ENCODE results near the gene RSU1. TPM values are rescaled to one million over a fixed set of nuclear protein-coding genes. Genes with fewer than 3 reads are reported as not detected.

The RSU1 gene
- polyA plus RNA-seq, 2 donors = 24.7 to 44.6 TPM

DNA sequence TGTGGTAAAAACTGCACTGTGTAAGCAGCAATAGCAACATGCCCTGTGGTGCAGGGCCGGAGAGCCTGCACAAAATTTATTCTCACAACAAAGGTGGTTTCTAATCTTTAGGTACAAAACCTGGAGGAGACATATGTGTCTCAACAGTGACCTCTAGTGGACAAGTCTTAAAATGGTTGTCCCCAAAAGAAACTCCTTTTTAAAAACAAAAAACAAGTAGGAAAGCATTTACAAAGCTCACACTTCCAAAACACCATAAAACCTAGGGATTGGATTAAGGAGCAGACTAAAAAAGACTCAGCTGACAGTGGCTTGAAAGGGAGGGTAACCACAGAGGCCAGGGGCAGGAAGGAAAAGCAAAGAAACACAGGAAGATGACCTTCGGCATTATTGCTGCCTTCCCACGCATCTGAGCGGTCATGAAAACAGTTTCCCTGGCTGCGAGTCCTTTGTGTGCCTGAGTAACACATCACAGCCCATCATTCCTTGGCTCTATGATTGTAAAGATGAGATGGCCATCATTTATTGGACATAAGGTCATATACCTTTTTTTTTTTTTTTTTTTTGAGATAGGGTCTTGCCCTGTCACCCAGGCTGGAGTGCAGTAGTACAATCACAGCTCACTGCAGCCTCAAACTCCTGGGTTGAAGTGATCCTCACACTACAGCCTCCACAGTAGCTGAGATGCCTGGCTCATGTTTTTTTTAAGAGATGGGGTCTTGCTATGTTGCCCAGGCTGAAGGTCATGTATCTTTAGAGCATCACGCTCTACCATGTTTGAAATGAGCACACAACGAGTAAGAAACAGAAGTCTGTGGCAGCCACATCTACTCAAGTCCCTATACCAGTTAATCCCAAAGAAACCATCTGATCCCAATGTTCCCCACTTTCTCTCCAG is 39.5 kb downstream of the RSU1 start:
- no peaks in the 10 kb centered on the region for H3K36me3 ChIP-seq (ENCODE audit: control insufficient read depth in 2 of 2, insufficient read depth in 2 of 2, low read length in 1 of 2)
- peaks cover 0 to 2% of the 10 kb centered on the region in 2 donors for H3K4me1 ChIP-seq (ENCODE audit: control insufficient read depth in 2 of 2, insufficient read depth in 2 of 2, low read length in 1 of 2)
- no peak overlapping the region for H3K27ac ChIP-seq (ENCODE audit: low read depth in 2 of 2, low read length in 1 of 2)
- H3K9me3 ChIP-seq (ENCODE audit: control insufficient read depth in 2 of 2, insufficient read depth in 1 of 2, low read depth in 1 of 2, low read length in 1 of 2) = no peaks in the 10 kb centered on the region
- no peaks in the 10 kb centered on the region for H3K27me3 ChIP-seq (ENCODE audit: control insufficient read depth in 1 of 2, insufficient read depth in 2 of 2, low read length in 2 of 2)
- WGBS, 2 donors = 57 to 60% methylated on average over 7 of the region's 7 CpGs
- no peak overlapping the region for H3K4me3 ChIP-seq (ENCODE audit: low read depth in 1 of 2, low read length in 2 of 2)

DNA sequence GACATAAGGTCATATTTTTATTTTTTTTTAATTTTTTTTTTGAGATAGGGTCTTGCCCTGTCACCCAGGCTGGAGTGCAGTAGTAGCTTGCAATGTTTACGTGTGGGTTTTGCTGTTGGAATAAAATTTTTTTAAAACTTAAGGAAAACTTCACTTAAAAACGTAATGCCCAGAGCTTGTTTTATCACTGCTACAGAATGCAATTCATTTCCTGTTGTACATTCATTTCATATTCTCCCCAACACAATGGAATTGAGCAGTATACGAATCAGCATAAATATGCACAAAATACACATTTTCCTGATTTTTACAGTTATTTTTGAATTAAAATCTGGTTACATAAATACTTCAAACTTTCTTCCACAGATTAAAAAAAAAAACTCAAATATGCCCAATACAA is 40.3 kb downstream of the RSU1 start:
- Histone ChIP-seq H3K4me1 (ENCODE audit: control insufficient read depth in 2 of 2, insufficient read depth in 2 of 2, low read length in 1 of 2) (peaks cover 0 to 2% of the 10 kb centered on the region in 2 donors), H3K9me3 (ENCODE audit: control insufficient read depth in 2 of 2, insufficient read depth in 1 of 2, low read depth in 1 of 2, low read length in 1 of 2) (no peaks in the 10 kb centered on the region), H3K27ac (ENCODE audit: low read depth in 2 of 2, low read length in 1 of 2) (no peak overlapping the region), H3K36me3 (ENCODE audit: control insufficient read depth in 2 of 2, insufficient read depth in 2 of 2, low read length in 1 of 2) (no peaks in the 10 kb centered on the region), H3K27me3 (ENCODE audit: control insufficient read depth in 1 of 2, insufficient read depth in 2 of 2, low read length in 2 of 2) (no peaks in the 10 kb centered on the region), H3K4me3 (ENCODE audit: low read depth in 1 of 2, low read length in 2 of 2) (no peak overlapping the region)
- WGBS, 2 donors = 74 to 77% methylated on average over 3 of the region's 3 CpGs

DNA sequence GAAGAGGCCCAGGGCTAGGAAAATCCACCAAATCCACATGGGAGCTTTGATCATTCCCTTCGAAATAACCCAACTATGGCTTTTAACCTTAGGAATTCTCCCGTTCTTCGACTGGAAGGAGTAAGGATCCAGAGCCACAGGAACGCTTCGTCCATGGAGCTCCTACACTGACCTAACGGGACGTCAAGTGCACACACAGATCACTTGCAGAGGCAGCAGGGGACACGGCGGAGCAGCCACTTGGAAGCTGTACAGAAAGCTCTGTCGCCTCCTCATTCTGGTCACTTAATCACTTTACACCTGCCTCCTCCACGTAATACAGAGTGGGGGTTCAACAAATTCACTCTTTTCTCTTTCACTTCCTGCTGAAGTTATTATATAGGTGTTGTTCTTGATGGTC is 43.9 kb downstream of the RSU1 start:
- WGBS, 2 donors = 90 to 95% methylated on average over 11 of the region's 11 CpGs
- Histone ChIP-seq H3K9me3 (ENCODE audit: control insufficient read depth in 2 of 2, insufficient read depth in 1 of 2, low read depth in 1 of 2, low read length in 1 of 2) (no peaks in the 10 kb centered on the region), H3K27me3 (ENCODE audit: control insufficient read depth in 1 of 2, insufficient read depth in 2 of 2, low read length in 2 of 2) (no peaks in the 10 kb centered on the region), H3K4me3 (ENCODE audit: low read depth in 1 of 2, low read length in 2 of 2) (no peak overlapping the region), H3K36me3 (ENCODE audit: control insufficient read depth in 2 of 2, insufficient read depth in 2 of 2, low read length in 1 of 2) (no peaks in the 10 kb centered on the region), H3K27ac (ENCODE audit: low read depth in 2 of 2, low read length in 1 of 2) (no peak overlapping the region), H3K4me1 (ENCODE audit: control insufficient read depth in 2 of 2, insufficient read depth in 2 of 2, low read length in 1 of 2) (no peaks in the 10 kb centered on the region)

DNA sequence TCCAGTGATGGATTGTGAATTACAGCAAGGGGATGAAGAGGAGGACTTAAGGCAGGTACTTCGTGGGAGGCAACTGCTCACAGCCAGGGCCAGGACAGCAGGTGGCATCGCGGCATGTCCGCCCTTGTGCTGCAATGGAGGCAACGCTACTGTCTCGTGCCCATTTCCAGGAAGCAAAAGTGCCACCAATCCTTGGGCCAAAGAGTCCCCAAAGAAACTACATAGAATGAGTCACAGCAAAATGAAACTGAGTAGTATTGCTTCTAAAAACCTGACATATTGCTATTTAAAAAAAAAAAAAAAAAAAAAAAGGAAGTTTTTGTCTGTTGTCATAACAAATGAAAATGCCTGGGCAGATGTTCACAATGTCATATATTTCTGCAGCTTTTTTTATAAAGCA is 46.6 kb downstream of the RSU1 start:
- H3K27me3 ChIP-seq (ENCODE audit: control insufficient read depth in 1 of 2, insufficient read depth in 2 of 2, low read length in 2 of 2) = no peaks in the 10 kb centered on the region
- no peak overlapping the region for H3K4me3 ChIP-seq (ENCODE audit: low read depth in 1 of 2, low read length in 2 of 2)
- H3K4me1 ChIP-seq (ENCODE audit: control insufficient read depth in 2 of 2, insufficient read depth in 2 of 2, low read length in 1 of 2) = peaks cover 0 to 4% of the 10 kb centered on the region in 2 donors
- no peaks in the 10 kb centered on the region for H3K9me3 ChIP-seq (ENCODE audit: control insufficient read depth in 2 of 2, insufficient read depth in 1 of 2, low read depth in 1 of 2, low read length in 1 of 2)
- H3K27ac ChIP-seq (ENCODE audit: low read depth in 2 of 2, low read length in 1 of 2) = no peak overlapping the region
- H3K36me3 ChIP-seq (ENCODE audit: control insufficient read depth in 2 of 2, insufficient read depth in 2 of 2, low read length in 1 of 2) = no peaks in the 10 kb centered on the region
- 91 to 92% methylated on average over 6 of the region's 6 CpGs for WGBS, 2 donors

DNA sequence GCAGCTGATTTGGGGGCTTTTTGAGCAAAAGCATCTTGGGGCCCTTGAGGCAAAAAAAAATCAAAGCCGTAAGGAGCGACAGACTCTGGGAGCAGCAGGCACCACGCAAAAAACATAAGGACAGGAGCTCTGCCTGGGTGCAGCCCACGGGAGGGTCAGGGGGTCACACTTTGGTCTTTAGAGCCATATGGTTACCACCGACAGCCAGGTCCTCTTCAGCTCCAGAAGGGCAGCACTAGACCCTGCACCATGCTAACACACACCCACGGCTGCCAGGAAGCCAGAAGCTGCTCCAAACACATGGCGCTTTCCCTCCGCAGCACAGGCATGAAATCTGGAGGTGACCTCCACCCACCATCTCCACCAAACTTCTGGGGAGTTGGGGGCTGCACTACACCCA is 47.1 kb downstream of the RSU1 start:
- no peaks in the 10 kb centered on the region for H3K9me3 ChIP-seq (ENCODE audit: control insufficient read depth in 2 of 2, insufficient read depth in 1 of 2, low read depth in 1 of 2, low read length in 1 of 2)
- 93 to 96% methylated on average over 8 of the region's 8 CpGs for WGBS, 2 donors
- H3K27ac ChIP-seq (ENCODE audit: low read depth in 2 of 2, low read length in 1 of 2) = no peak overlapping the region
- no peaks in the 10 kb centered on the region for H3K27me3 ChIP-seq (ENCODE audit: control insufficient read depth in 1 of 2, insufficient read depth in 2 of 2, low read length in 2 of 2)
- no peak overlapping the region for H3K4me3 ChIP-seq (ENCODE audit: low read depth in 1 of 2, low read length in 2 of 2)
- peaks cover 0 to 5% of the 10 kb centered on the region in 2 donors for H3K4me1 ChIP-seq (ENCODE audit: control insufficient read depth in 2 of 2, insufficient read depth in 2 of 2, low read length in 1 of 2)
- no peaks in the 10 kb centered on the region for H3K36me3 ChIP-seq (ENCODE audit: control insufficient read depth in 2 of 2, insufficient read depth in 2 of 2, low read length in 1 of 2)

DNA sequence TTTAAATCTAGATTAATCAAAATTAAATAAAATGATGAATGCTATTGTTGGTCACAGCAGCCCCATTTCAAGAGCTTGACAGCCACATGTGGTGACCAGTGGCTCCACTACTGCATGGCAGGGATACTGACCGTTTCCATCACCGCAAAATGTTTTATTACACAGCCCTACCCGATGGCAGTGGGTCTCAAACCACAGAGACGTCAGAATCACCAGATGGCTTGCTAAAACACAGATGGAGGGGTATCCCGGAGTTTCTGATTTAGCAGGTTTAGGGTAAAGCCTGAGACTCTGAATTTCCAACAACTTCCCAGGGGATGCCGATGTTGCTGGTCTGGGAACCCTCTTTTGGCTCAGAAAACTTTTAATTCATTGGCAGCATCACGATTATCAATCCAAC is 47.9 kb downstream of the RSU1 start:
- Histone ChIP-seq H3K27ac (ENCODE audit: low read depth in 2 of 2, low read length in 1 of 2) (no peak overlapping the region), H3K4me3 (ENCODE audit: low read depth in 1 of 2, low read length in 2 of 2) (no peak overlapping the region), H3K9me3 (ENCODE audit: control insufficient read depth in 2 of 2, insufficient read depth in 1 of 2, low read depth in 1 of 2, low read length in 1 of 2) (no peaks in the 10 kb centered on the region), H3K36me3 (ENCODE audit: control insufficient read depth in 2 of 2, insufficient read depth in 2 of 2, low read length in 1 of 2) (no peaks in the 10 kb centered on the region), H3K27me3 (ENCODE audit: control insufficient read depth in 1 of 2, insufficient read depth in 2 of 2, low read length in 2 of 2) (no peaks in the 10 kb centered on the region), H3K4me1 (ENCODE audit: control insufficient read depth in 2 of 2, insufficient read depth in 2 of 2, low read length in 1 of 2) (peaks cover 0 to 5% of the 10 kb centered on the region in 2 donors)
- WGBS, 2 donors = 88 to 92% methylated on average over 7 of the region's 7 CpGs

DNA sequence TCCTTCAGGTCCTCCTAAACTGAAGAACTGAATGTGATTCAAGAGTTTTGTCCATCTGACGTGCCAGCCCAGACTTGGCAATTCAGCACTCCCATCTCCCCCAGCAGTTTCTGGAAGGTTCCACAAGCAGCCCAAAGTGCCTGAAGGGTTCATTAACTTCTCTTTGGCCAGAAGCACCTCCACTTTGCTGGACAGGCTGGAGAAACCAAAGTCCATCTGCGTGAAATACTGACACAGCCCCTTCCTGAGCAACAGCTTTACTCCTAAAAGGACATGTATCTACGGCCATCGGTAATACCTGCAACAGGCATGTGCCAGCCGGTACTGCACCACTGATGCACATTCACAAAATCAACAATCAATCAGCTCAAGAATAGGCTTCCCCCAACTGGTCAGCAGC is 48.5 kb downstream of the RSU1 start:
- Histone ChIP-seq H3K36me3 (ENCODE audit: control insufficient read depth in 2 of 2, insufficient read depth in 2 of 2, low read length in 1 of 2) (no peaks in the 10 kb centered on the region), H3K9me3 (ENCODE audit: control insufficient read depth in 2 of 2, insufficient read depth in 1 of 2, low read depth in 1 of 2, low read length in 1 of 2) (no peaks in the 10 kb centered on the region), H3K27me3 (ENCODE audit: control insufficient read depth in 1 of 2, insufficient read depth in 2 of 2, low read length in 2 of 2) (no peaks in the 10 kb centered on the region), H3K4me1 (ENCODE audit: control insufficient read depth in 2 of 2, insufficient read depth in 2 of 2, low read length in 1 of 2) (peaks cover 0 to 5% of the 10 kb centered on the region in 2 donors), H3K4me3 (ENCODE audit: low read depth in 1 of 2, low read length in 2 of 2) (no peak overlapping the region), H3K27ac (ENCODE audit: low read depth in 2 of 2, low read length in 1 of 2) (no peak overlapping the region)
- WGBS, 2 donors = 94% methylated on average over 5 of the region's 5 CpGs

DNA sequence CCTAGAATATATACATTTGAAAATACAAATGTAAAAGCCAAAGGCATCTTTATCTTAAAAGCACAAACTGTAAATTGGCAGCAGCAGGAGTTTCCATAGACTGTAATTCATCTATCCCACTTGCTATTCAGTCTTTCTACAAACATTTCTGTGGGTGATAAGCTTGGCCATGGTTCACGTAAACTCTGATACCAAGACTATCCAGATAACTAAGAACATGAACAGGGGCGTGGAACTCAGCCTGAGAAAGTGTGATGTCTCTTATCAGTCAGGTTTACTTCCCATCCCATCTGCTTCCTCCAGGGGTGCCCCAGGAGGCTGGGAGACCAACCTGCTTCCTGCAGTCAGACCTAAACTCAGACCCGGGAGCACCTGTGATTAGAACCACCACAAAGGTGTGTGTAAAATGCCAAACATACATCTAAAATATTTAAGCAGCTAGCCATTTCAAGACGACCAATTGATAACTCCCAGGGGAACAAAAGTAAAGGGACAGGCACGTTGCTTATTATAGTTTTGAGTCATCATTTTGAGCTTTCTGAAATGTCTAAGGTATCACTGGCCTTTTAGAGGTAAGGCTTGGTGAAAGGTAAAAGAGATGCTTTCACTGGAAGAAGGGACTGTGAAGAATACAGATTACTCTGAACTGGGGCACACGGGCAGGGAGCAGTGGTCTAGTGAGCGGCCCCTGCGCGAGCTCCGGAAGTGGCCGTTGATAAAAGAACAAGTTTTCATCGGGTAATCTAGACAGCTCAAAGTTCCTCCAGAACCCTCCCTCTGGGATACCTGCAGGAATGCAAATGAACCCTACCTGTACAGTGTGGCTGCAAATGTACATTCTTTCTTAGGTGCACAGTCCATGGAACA is 51.5 kb downstream of the RSU1 start:
- no peaks in the 10 kb centered on the region for H3K27me3 ChIP-seq (ENCODE audit: control insufficient read depth in 1 of 2, insufficient read depth in 2 of 2, low read length in 2 of 2)
- peaks cover 0 to 5% of the 10 kb centered on the region in 2 donors for H3K4me1 ChIP-seq (ENCODE audit: control insufficient read depth in 2 of 2, insufficient read depth in 2 of 2, low read length in 1 of 2)
- H3K27ac ChIP-seq (ENCODE audit: low read depth in 2 of 2, low read length in 1 of 2) = no peak overlapping the region
- no peaks in the 10 kb centered on the region for H3K36me3 ChIP-seq (ENCODE audit: control insufficient read depth in 2 of 2, insufficient read depth in 2 of 2, low read length in 1 of 2)
- WGBS, 2 donors = 75 to 76% methylated on average over 12 of the region's 12 CpGs
- H3K4me3 ChIP-seq (ENCODE audit: low read depth in 1 of 2, low read length in 2 of 2) = no peak overlapping the region
- no peaks in the 10 kb centered on the region for H3K9me3 ChIP-seq (ENCODE audit: control insufficient read depth in 2 of 2, insufficient read depth in 1 of 2, low read depth in 1 of 2, low read length in 1 of 2)

DNA sequence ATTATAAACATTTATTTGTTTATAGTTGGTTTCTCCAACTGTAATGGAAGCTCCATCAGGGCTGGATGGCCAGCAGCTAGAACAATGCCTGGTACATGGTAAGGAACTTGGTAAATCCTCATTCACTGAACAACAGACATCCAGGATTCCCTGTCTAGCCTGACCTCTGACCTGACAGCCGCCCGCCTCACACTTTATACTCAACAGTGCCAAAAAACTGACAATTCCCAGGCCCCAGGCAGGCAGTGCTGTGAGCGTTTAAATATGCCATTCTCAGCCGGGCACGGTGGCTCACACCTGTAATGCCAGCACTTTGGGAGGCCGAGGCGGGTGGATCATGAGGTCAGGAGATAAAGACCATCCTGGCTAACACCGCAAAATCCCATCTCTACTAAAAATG is 55.9 kb downstream of the RSU1 start:
- Histone ChIP-seq H3K36me3 (ENCODE audit: control insufficient read depth in 2 of 2, insufficient read depth in 2 of 2, low read length in 1 of 2) (peaks cover 3 to 6% of the 10 kb centered on the region in 2 donors), H3K4me3 (ENCODE audit: low read depth in 1 of 2, low read length in 2 of 2) (no peak overlapping the region), H3K27ac (ENCODE audit: low read depth in 2 of 2, low read length in 1 of 2) (no peak overlapping the region), H3K4me1 (ENCODE audit: control insufficient read depth in 2 of 2, insufficient read depth in 2 of 2, low read length in 1 of 2) (peaks cover 2 to 8% of the 10 kb centered on the region in 2 donors), H3K27me3 (ENCODE audit: control insufficient read depth in 1 of 2, insufficient read depth in 2 of 2, low read length in 2 of 2) (no peaks in the 10 kb centered on the region), H3K9me3 (ENCODE audit: control insufficient read depth in 2 of 2, insufficient read depth in 1 of 2, low read depth in 1 of 2, low read length in 1 of 2) (no peaks in the 10 kb centered on the region)
- 95 to 99% methylated on average over 8 of the region's 8 CpGs for WGBS, 2 donors

All from esophagus (tissue), 2 donors.